Measurements from ENCODE around the gene OR10H3. TPM values are rescaled to one million over a fixed set of nuclear protein-coding genes. Genes with fewer than 3 reads are reported as not detected.
"Not testable (repeated sequence)": the region's sequence is repeated elsewhere in the genome, so short reads cannot be mapped to it uniquely, and the experiment has no call there.

The OR10H3 gene
- not detected for polyA plus RNA-seq (2012; ENCODE audit: insufficient read depth, insufficient read length)

- no peak for DNase-seq (ENCODE audit: low read depth, low spot score)
- no peak within 1 kb of the TSS for H3K4me3 ChIP-seq (ENCODE audit: low read length)
Measured at GRCh38 chr19:15737722-15738121, at the start of gene OR10H3. Gene OR10H3, plus strand, starts transcription at chr19:15737985. Its CDS starts 3,408 bp downstream, at chr19:15741393.

- DNase-seq (ENCODE audit: low read depth, low spot score): peak; percentile 18
- H3K4me3 ChIP-seq (ENCODE audit: low read length): no peak overlapping the region
Measured at GRCh38 chr19:15696654-15697194, 41.1 kb upstream of the OR10H3 start.

GRCh38 chr19:15701757-15702533 lies 35.8 kb upstream of the OR10H3 start:
- no peak overlapping the region for H3K4me3 ChIP-seq (ENCODE audit: low read length)
- DNase-seq (ENCODE audit: low read depth, low spot score): no peak

GRCh38 chr19:15702534-15702930 lies 35.3 kb upstream of the OR10H3 start:
- H3K4me3 ChIP-seq (ENCODE audit: low read length): no peak overlapping the region
- peak; percentile 82 for DNase-seq (ENCODE audit: low read depth, low spot score)

GRCh38 chr19:15714638-15715037 lies 23.1 kb upstream of the OR10H3 start:
- no peak overlapping the region for H3K4me3 ChIP-seq (ENCODE audit: low read length)
- DNase-seq (ENCODE audit: low read depth, low spot score): no peak

GRCh38 chr19:15715642-15716041 lies 22.1 kb upstream of the OR10H3 start:
- H3K4me3 ChIP-seq (ENCODE audit: low read length): no peak overlapping the region
- no peak for DNase-seq (ENCODE audit: low read depth, low spot score)

- no peak overlapping the region for H3K4me3 ChIP-seq (ENCODE audit: low read length)
- no peak for DNase-seq (ENCODE audit: low read depth, low spot score)
Measured at GRCh38 chr19:15717809-15718208, 20.0 kb upstream of the OR10H3 start.

GRCh38 chr19:15721268-15721667 lies 16.5 kb upstream of the OR10H3 start:
- DNase-seq (ENCODE audit: low read depth, low spot score): no peak
- no peak overlapping the region for H3K4me3 ChIP-seq (ENCODE audit: low read length)

GRCh38 chr19:15722956-15723355 lies 14.8 kb upstream of the OR10H3 start:
- no peak for DNase-seq (ENCODE audit: low read depth, low spot score)
- H3K4me3 ChIP-seq (ENCODE audit: low read length): no peak overlapping the region

GRCh38 chr19:15727724-15728123 lies 10.1 kb upstream of the OR10H3 start, which contains the start of gene OR10H2:
Gene OR10H2, plus strand, starts transcription at chr19:15728024. Its CDS starts 20 bp downstream, at chr19:15728044.
- no peak for DNase-seq (ENCODE audit: low read depth, low spot score)
- no peak within 1 kb of the TSS for H3K4me3 ChIP-seq (ENCODE audit: low read length)

- peak; percentile 46 for DNase-seq (ENCODE audit: low read depth, low spot score)
- no peak overlapping the region for H3K4me3 ChIP-seq (ENCODE audit: low read length)
Measured at GRCh38 chr19:15730538-15730937, 7.2 kb upstream of the OR10H3 start.

GRCh38 chr19:15732388-15732787 lies 5.4 kb upstream of the OR10H3 start:
- H3K4me3 ChIP-seq (ENCODE audit: low read length): no peak overlapping the region
- no peak for DNase-seq (ENCODE audit: low read depth, low spot score)

GRCh38 chr19:15733895-15734294 lies 3.9 kb upstream of the OR10H3 start:
- no peak overlapping the region for H3K4me3 ChIP-seq (ENCODE audit: low read length)
- DNase-seq (ENCODE audit: low read depth, low spot score): no peak

- no peak overlapping the region for H3K4me3 ChIP-seq (ENCODE audit: low read length)
- no peak for DNase-seq (ENCODE audit: low read depth, low spot score)
Measured at GRCh38 chr19:15740785-15741184, 3.0 kb downstream of the OR10H3 start.

- DNase-seq (ENCODE audit: low read depth, low spot score): no peak
- no peak overlapping the region for H3K4me3 ChIP-seq (ENCODE audit: low read length)
Measured at GRCh38 chr19:15748239-15748638, 10.5 kb downstream of the OR10H3 start.

- DNase-seq (ENCODE audit: low read depth, low spot score): no peak
- no peak overlapping the region for H3K4me3 ChIP-seq (ENCODE audit: low read length)
Measured at GRCh38 chr19:15758379-15758778, 20.6 kb downstream of the OR10H3 start.

GRCh38 chr19:15759962-15760565 lies 22.3 kb downstream of the OR10H3 start:
- no peak for DNase-seq (ENCODE audit: low read depth, low spot score)

GRCh38 chr19:15769586-15769985 lies 31.8 kb downstream of the OR10H3 start:
- no peak for DNase-seq (ENCODE audit: low read depth, low spot score)
- no peak overlapping the region for H3K4me3 ChIP-seq (ENCODE audit: low read length)

More at GRCh38 chr19:15759962-15760565, 22.3 kb downstream of the OR10H3 start:
- no peak overlapping the region for H3K4me3 ChIP-seq (ENCODE audit: low read length)

- not testable (repeated sequence) for DNase-seq (ENCODE audit: low read depth, low spot score); H3K4me3 ChIP-seq (ENCODE audit: low read length)
Measured at GRCh38 chr19:15774159-15774558, 36.4 kb downstream of the OR10H3 start.

- DNase-seq (ENCODE audit: low read depth, low spot score): no peak
- no peak overlapping the region for H3K4me3 ChIP-seq (ENCODE audit: low read length)
Measured at GRCh38 chr19:15775249-15775648, 37.5 kb downstream of the OR10H3 start.
